Right forelimb (tissue), 1 donor: Measurements from ENCODE around the gene BOLA2B.
"Not testable (repeated sequence)": the region's sequence is repeated elsewhere in the genome, so short reads cannot be mapped to it uniquely, and the experiment has no call there.

Experiments used
- DNase-seq: peaks from one replicate; pipeline ENCODE4 v3.0.0-alpha.2; 2018

The BOLA2B gene

GRCh38 chr16:30193615-30194014 is at the start of gene BOLA2B, which contains the start of gene SLX1A:
Gene BOLA2B, minus strand, starts transcription at chr16:30193666. Its CDS starts 71 bp downstream, at chr16:30193595.
Gene SLX1A, plus strand, starts transcription at chr16:30193875. Its CDS starts 210 bp downstream, at chr16:30194085.
- not testable (repeated sequence) for DNase-seq

- not testable (repeated sequence) for DNase-seq
Measured at GRCh38 chr16:30217082-30217481, 23.6 kb upstream of the BOLA2B start.

GRCh38 chr16:30211414-30211813 is 17.9 kb upstream of the BOLA2B start:
- DNase-seq: not testable (repeated sequence)

- not testable (repeated sequence) for DNase-seq
Measured at GRCh38 chr16:30209032-30209431, 15.6 kb upstream of the BOLA2B start.

GRCh38 chr16:30207063-30207704 is 13.7 kb upstream of the BOLA2B start:
- not testable (repeated sequence) for DNase-seq

GRCh38 chr16:30206252-30206651 is 12.8 kb upstream of the BOLA2B start:
- not testable (repeated sequence) for DNase-seq

- not testable (repeated sequence) for DNase-seq
Measured at GRCh38 chr16:30205541-30206236, 12.2 kb upstream of the BOLA2B start.

- DNase-seq: not testable (repeated sequence)
Measured at GRCh38 chr16:30199608-30200343, 6.3 kb upstream of the BOLA2B start.

- DNase-seq: not testable (repeated sequence)
Measured at GRCh38 chr16:30199049-30199448, 5.6 kb upstream of the BOLA2B start, which contains the start of gene SULT1A3. Gene SULT1A3, plus strand, starts transcription at chr16:30199255. Its CDS starts 1,474 bp downstream, at chr16:30200729.

- DNase-seq: not testable (repeated sequence)
Measured at GRCh38 chr16:30197001-30197400, 3.5 kb upstream of the BOLA2B start.

GRCh38 chr16:30194172-30194925 is 883 bp upstream of the BOLA2B start:
- not testable (repeated sequence) for DNase-seq

- not testable (repeated sequence) for DNase-seq
Measured at GRCh38 chr16:30193098-30193497, 368 bp downstream of the BOLA2B start.

GRCh38 chr16:30191158-30191557 is 2.3 kb downstream of the BOLA2B start:
- not testable (repeated sequence) for DNase-seq

- DNase-seq: no peak
Measured at GRCh38 chr16:30187971-30188561, 5.4 kb downstream of the BOLA2B start.

- DNase-seq: no peak
Measured at GRCh38 chr16:30187556-30187865, 6.0 kb downstream of the BOLA2B start.

- peak; percentile 59 for DNase-seq
Measured at GRCh38 chr16:30186782-30187555, 6.5 kb downstream of the BOLA2B start.

- no peak for DNase-seq
Measured at GRCh38 chr16:30186444-30186781, 7.1 kb downstream of the BOLA2B start.

GRCh38 chr16:30185683-30186421 is 7.6 kb downstream of the BOLA2B start:
- DNase-seq: peak; percentile 41

GRCh38 chr16:30184891-30185682 is 8.4 kb downstream of the BOLA2B start:
- no peak for DNase-seq
